ENCODE results near the gene THAP10. TPM values are rescaled to one million over a fixed set of nuclear protein-coding genes. Genes with fewer than 3 reads are reported as not detected.

Gene THAP10
- total and polyA plus RNA-seq, 9 of the 15 experiments (the other 6 are each of a cell fraction or from before 2014, with no cell fraction given) = 0.04 to 0.28 (median 0.09) TPM; not detected in 3

DNA sequence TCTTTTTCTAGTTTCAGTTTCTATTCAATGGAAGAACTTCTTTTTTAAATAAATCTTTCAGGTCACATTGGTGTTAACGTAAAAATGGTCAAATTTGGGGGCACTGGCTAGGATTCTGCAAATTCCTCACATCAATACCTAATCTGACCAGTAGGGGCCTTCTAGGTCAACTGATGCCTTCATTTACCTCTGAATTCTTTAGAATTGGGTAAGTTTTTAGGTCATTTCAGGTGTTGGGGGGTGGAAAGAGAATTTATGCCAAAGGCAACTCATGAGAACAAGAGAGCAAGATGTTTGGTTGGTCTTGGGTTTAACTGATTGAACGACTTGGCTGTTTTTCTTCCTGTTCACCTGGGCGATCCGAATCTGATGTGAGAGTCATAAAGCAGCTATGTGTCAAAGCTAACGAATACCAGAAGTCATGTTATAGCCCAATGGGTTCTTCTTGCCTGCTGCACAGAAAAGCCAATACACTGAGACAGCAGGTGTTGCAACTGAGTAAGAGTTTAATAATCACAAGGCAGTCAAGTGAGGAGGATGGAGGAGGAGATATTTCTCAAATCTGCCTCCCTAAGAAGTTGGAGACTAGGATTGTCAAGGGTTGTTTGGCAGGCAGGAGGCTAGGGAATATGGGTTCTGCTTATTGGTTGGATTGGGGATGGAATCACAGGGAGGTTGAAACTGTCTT lies 15.7 kb upstream of the THAP10 start:
- Histone ChIP-seq H3K36me3 (ENCODE audit: control insufficient read depth, insufficient read depth, low read length) (no peaks in the 10 kb centered on the region), H3K79me2 (ENCODE audit: control insufficient read depth, insufficient read depth, low read length) (no peaks in the 10 kb centered on the region), H3K4me3 (no peak overlapping the region), H3K9me1 (ENCODE audit: control insufficient read depth, insufficient read depth, low read length) (no peaks in the 10 kb centered on the region), H3K9ac (ENCODE audit: insufficient read depth in 1 of 2, low read depth in 2 of 2, low read length in 2 of 2) (no peak overlapping the region), H3K9me3 (replicated peaks; ENCODE audit: control insufficient read depth, insufficient read depth, low read depth, low read length) (0 out of 2 replicates have a peak, but pooled peaks cover 4% of the 10 kb centered on the region), H3K27me3 (ENCODE audit: control insufficient read depth in 2 of 2, insufficient read depth in 2 of 2, low read length in 2 of 2) (no peaks in the 10 kb centered on the region), H3K4me1 (replicated peaks in 1 of 2; ENCODE audit: control insufficient read depth in 2 of 2, insufficient read depth in 2 of 2, low read length in 2 of 2) (no peaks in the 10 kb centered on the region), H3K27ac (ENCODE audit: extremely low read depth, low read depth, low read length) (no peak overlapping the region), H3K4me2 (ENCODE audit: insufficient read depth, low read length) (no peak overlapping the region), H4K20me1 (replicated peaks; ENCODE audit: control insufficient read depth, insufficient read depth, low read length) (no peaks in the 10 kb centered on the region), H2AFZ (ENCODE audit: low read depth, low read length) (no peak overlapping the region)
- ChIA-PET CTCF (ENCODE audit: low intra/inter-chr PET ratio) (no interaction called here), POLR2A (no interaction called here)
- intact Hi-C loops (cut with micrococcal nuclease) (no loop called here), in situ Hi-C loops (cut with MboI) (no loop called here)
- no TSS peak for BruUV-seq (replicated peaks)
- no peak for FAIRE-seq
- no peak for ATAC-seq
- WGBS (ENCODE audit: insufficient coverage, low coverage, missing lambda C conversion rate) = 1% methylated on average over 5 of the region's 5 CpGs
- DNase-seq (ENCODE audit: extremely low read depth in 1 of 4, low spot score in 3 of 4) = peak in 3 of 4 experiments; percentile 4 to 27 (median 15)
- TF ChIP-seq, protein P1, sequence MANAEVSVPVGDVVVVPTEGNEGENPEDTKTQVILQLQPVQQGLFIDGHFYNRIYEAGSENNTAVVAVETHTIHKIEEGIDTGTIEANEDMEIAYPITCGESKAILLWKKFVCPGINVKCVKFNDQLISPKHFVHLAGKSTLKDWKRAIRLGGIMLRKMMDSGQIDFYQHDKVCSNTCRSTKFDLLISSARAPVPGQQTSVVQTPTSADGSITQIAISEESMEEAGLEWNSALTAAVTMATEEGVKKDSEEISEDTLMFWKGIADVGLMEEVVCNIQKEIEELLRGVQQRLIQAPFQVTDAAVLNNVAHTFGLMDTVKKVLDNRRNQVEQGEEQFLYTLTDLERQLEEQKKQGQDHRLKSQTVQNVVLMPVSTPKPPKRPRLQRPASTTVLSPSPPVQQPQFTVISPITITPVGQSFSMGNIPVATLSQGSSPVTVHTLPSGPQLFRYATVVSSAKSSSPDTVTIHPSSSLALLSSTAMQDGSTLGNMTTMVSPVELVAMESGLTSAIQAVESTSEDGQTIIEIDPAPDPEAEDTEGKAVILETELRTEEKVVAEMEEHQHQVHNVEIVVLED (CRISPR knock-in tag; IDR thresholded peaks at IDR 0.05) = no peak
- TF ChIP-seq, protein P2, sequence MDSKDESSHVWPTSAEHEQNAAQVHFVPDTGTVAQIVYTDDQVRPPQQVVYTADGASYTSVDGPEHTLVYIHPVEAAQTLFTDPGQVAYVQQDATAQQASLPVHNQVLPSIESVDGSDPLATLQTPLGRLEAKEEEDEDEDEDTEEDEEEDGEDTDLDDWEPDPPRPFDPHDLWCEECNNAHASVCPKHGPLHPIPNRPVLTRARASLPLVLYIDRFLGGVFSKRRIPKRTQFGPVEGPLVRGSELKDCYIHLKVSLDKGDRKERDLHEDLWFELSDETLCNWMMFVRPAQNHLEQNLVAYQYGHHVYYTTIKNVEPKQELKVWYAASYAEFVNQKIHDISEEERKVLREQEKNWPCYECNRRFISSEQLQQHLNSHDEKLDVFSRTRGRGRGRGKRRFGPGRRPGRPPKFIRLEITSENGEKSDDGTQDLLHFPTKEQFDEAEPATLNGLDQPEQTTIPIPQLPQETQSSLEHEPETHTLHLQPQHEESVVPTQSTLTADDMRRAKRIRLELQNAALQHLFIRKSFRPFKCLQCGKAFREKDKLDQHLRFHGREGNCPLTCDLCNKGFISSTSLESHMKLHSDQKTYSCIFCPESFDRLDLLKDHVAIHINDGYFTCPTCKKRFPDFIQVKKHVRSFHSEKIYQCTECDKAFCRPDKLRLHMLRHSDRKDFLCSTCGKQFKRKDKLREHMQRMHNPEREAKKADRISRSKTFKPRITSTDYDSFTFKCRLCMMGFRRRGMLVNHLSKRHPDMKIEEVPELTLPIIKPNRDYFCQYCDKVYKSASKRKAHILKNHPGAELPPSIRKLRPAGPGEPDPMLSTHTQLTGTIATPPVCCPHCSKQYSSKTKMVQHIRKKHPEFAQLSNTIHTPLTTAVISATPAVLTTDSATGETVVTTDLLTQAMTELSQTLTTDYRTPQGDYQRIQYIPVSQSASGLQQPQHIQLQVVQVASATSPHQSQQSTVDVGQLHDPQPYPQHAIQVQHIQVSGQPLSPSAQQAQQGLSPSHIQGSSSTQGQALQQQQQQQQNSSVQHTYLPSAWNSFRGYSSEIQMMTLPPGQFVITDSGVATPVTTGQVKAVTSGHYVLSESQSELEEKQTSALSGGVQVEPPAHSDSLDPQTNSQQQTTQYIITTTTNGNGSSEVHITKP (IDR thresholded peaks at IDR 0.05; ENCODE audit: partially characterized antibody) = no peak
- TF ChIP-seq, protein P3, sequence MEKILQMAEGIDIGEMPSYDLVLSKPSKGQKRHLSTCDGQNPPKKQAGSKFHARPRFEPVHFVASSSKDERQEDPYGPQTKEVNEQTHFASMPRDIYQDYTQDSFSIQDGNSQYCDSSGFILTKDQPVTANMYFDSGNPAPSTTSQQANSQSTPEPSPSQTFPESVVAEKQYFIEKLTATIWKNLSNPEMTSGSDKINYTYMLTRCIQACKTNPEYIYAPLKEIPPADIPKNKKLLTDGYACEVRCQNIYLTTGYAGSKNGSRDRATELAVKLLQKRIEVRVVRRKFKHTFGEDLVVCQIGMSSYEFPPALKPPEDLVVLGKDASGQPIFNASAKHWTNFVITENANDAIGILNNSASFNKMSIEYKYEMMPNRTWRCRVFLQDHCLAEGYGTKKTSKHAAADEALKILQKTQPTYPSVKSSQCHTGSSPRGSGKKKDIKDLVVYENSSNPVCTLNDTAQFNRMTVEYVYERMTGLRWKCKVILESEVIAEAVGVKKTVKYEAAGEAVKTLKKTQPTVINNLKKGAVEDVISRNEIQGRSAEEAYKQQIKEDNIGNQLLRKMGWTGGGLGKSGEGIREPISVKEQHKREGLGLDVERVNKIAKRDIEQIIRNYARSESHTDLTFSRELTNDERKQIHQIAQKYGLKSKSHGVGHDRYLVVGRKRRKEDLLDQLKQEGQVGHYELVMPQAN (IDR thresholded peaks at IDR 0.05; ENCODE audit: borderline replicate concordance) = no peak
- TF ChIP-seq KAT2B (IDR thresholded peaks at IDR 0.05; ENCODE audit: low read depth, low read length) = no peak
- TF ChIP-seq CREM (IDR thresholded peaks at IDR 0.05; ENCODE audit: low read depth) = no peak
- no peak for TF ChIP-seq ZNF232 (CRISPR knock-in tag; IDR thresholded peaks at IDR 0.05)
- TF ChIP-seq HEY1 (CRISPR knock-in tag; IDR thresholded peaks at IDR 0.05; ENCODE audit: borderline replicate concordance) = no peak
- TF ChIP-seq LARP7 (IDR thresholded peaks at IDR 0.05) = no peak
- no peak for TF ChIP-seq MECOM (CRISPR knock-in tag; IDR thresholded peaks at IDR 0.05)
- no peak for TF ChIP-seq MXI1 (IDR thresholded peaks at IDR 0.05; ENCODE audit: low read depth, low read length)
- no peak for TF ChIP-seq FOXK1 (CRISPR knock-in tag; IDR thresholded peaks at IDR 0.05; ENCODE audit: borderline replicate concordance)
- TF ChIP-seq NFE2 (IDR thresholded peaks at IDR 0.05; ENCODE audit: low read depth) = no peak
- TF ChIP-seq CBX5 (IDR thresholded peaks at IDR 0.05; ENCODE audit: borderline replicate concordance, low read depth) = peak; percentile 72; the same call in 1 of the 2 replicates

All from K562 (cell line).